NCI-H345 treated with DMSO at 0.1 percent for 48 hours (cell line): ENCODE results near the gene ZBTB8A.
"Not testable (repeated sequence)": the region's sequence is repeated elsewhere in the genome, so short reads cannot be mapped to it uniquely, and the experiment has no call there.

Experiments used
- DNase-seq: peaks from one replicate; lab custom pipeline; 2025; ENCODE audit not compliant: unreplicated experiment; lab: John Stamatoyannopoulos, UW

The ZBTB8A gene

DNA sequence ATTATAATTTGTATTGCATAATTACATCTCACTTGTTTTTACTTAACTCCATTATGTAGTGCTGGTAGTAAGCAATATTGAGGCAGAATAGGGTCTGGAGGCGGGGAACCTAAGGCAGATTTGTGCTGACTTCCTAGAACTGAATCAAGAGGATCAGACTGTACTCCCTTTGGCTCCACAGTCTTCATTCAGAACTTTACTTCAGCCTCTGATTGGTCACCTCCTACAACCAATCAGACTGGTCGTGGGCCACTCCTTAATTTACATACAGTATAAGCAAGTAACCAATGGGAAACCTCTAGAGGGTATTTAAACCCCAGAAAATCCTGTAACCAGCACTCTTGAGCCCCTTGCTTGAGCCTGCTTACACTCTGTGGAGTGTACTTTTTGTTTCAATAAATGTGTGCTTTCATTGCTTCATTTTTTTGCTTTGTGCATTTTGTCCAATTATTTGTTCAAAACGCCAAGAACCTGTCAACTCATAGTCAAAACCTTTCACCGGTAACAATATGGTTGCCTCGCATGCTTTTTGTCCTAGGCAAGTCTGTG is 79.5 kb downstream of the ZBTB8A start:
- DNase-seq, result no peak

DNA sequence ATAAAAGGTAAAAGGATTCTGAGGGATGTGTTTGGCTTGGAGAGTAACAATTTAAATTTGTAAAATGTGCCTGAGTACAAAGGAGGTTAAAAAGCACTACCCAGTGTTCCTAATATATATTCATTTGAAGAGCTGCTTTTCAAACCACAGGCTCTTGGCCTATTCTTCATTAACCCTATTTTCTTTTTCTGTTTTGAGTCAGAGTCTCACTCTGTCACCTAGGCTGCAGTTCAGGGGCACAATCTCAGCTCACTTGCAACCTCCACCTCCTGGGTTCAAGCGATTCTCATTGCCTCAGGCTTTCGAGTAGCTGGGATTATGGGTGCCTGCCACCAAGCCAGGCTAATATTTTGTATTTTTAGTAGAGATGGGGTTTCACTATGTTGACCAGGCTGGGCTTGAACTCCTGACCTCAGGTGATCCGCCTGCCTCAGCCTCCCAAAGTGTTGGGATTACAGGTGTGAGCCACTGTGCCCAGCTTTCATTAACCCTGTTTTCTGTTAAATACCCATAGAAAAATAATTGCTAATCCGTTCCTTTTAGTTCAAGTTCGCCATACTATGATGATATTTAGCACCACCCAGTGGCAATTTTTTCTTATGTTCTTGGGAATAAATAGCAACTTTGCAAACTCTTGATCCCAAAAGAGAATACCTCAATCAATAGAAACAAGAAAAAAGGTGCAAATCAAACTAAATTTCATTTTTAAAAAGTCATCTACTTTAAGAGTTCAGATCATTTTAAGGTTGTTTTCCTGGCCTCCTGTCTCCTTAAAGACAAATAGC is 80.7 kb downstream of the ZBTB8A start:
- no peak for DNase-seq

DNA sequence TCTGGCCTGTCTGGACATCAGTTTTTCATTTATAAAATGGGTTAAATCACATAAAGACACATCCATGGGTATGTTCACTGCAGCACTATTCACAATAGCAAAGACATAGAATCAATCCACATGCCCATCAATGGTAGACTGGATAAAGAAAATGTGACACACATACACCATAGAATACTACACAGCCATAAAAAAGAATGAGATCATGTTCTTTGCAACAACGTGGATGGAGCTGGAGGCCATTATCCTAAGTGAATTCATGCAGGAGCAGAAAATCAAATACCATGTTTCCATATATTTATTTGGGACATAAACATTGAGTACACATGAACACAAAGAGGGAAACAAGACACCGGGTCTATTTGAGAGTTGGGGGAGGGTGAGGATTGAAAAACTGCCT is 83.0 kb downstream of the ZBTB8A start:
- no peak for DNase-seq

DNA sequence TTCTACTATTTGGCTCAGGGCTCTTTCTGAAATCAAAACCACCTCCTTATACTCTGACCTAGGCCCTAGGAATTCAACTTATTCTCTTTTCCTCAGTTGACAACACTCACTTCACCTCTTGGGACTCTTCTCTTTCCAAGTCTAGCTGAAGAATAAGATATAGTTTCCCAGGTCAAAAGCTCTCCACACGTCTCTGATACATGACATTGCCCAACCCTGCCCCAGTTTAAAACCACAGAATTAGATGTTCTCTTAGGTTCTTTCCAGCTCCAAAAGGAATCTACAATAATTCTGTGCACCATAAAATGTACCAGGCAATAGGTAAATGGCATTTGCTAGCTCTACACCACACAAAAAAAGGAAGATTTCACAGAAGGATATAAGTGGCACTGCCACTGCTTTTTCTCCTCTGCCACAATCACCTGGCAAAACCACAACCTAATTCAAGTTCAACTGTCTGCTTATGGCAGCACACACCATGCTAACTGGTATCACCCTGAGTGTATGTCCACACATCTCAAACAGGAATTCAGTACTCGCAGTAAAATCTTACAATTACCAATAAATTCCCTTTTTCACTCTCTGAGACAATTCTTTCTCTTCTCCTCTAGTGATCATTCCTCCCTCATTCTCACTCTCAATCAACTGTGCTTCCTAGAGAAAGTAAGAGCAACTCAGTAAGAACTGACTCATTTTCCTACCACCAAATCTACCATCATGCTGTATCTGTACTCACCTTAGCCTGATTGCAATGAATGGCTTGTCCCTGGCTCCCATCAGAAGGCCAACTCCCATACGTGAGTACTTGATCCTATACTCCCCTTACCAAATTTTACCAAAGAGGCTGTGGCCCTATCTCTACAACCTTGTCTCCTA is 83.8 kb downstream of the ZBTB8A start:
- no peak for DNase-seq

DNA sequence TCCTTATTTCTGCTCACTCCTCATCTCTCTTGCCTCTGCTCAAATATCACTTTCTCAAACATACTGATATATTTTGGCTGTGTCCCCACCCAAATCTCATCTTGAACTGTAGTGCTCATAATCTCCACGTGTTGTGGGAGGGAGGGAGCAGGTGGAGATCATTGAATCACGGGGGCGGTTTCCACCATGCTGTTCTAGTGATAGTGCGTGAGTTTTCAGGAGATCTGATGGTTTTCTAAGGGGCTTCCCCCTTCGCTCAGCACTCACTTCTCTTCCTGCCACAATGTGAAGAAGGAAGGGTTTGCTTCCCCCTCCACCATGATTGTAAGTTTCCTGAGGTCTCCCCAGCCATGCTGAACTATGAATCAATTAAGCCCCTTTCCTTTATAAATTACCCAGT is 84.5 kb downstream of the ZBTB8A start:
- no peak for DNase-seq

DNA sequence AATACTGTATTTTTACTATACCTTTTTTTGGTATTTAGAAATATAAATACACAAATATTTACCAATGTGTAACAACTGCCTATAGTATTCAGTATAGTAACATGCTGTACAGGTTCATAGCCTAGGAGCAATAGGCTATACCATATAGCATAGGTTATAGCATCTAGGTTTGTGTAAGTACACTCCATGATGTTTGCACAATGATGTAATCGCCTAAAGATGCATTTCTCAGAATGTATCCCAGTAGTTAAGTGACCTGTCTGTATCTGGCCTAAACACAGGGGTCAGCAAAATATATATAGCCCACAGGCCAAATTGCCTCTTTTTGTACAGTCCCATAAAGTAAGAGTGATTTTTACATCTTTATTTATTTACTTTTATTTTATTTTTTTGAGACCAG is 86.9 kb downstream of the ZBTB8A start:
- no peak for DNase-seq

DNA sequence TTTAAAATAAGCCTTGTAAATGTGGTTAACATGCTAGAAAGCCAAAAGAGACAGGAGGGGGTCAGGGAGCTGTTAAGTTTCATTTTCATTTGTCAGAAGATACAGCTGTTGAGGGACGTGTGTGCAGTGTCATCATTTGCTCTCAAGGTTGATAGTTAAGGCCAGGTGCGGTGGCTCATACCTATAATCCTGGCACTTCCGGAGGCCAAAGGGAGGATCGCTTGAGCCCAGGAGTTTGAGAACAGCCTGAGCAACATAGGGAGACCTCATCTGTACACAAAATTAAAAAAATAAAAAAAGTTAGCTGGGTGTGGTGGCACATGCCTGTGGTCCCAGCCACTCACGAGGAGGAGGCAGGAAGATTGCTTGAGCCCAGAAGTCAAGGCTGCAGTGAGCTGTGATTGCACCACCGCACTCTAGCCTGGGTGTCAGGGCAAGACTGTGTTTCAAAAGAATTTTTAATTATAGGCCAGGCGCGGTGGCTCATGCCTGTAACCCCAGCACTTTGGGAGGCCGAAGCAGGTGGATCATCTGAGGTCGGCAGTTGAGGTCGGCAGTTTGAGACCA is 88.5 kb downstream of the ZBTB8A start:
- DNase-seq, result no peak

DNA sequence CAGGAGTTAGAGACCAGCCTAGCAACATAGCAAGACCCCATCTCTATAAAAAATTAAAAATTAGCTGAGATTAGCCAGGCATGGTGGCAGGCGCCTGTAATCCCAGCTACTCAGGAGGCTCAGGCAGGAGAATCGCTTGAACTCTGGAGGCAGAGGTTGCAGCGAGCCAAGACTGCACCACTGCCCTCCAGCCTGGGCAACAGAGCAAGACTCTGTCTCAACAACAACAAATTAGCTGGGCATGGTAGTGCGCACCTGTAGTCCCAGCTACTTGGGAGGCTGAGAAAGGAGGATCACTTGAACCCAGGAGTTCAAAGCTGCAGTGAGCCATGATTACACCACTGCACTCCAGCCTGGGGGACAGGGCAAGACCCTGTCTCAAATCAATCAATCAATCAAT is 90.9 kb downstream of the ZBTB8A start:
- DNase-seq, result not testable (repeated sequence)

DNA sequence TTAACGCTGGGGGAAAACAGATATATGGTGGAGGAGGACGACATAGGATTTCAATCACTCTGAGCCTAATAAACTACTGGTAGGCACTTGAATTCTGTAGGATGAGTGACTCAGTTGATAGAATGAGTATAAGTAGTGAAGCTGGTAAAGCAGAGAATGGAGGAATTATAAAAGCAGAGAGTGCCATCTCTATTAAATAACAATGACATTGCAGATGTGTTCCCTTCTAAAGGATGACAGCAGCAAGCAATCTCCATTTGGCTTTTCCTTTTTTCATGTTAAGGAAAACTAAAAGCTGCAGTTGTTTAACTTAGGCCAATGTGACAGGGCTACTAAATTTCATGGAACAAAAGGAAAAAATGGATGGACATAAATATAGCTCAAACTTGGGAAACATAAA is 93.6 kb downstream of the ZBTB8A start:
- DNase-seq, result no peak

DNA sequence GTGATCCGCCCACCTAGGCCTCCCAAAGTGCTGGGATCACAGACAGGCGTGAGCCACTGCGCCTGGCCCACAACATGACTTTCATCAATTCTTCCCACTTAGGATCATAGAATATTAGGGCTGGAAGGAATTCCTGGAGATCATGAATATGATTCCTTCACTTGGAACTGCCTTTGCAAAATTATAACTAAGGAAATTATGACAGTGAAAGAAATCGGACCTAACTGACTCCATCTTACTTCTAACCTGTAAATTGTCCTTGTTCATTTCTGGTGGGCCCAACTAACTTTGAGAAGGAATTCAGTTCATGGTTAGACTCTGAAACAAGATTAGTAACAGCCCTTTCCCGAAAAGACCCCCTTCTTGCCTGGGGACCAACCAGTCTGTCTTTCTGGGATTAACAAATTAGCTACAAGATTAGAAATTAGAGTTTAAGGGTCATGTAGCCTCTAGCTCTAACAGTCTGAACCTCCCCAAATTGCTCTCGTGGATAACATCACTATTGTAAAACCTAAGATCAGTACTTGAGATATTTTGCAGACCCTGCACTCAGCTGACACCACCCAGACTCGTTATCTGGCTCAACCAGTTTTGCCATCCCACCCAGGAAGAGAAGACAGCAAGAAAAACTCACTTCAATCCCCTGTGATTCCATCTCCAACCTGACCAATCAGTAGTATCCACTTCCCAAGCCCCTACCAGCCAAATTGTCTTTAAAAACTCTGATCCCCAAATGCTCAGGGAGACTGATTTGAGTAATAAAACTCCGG is 96.5 kb downstream of the ZBTB8A start:
- no peak for DNase-seq

DNA sequence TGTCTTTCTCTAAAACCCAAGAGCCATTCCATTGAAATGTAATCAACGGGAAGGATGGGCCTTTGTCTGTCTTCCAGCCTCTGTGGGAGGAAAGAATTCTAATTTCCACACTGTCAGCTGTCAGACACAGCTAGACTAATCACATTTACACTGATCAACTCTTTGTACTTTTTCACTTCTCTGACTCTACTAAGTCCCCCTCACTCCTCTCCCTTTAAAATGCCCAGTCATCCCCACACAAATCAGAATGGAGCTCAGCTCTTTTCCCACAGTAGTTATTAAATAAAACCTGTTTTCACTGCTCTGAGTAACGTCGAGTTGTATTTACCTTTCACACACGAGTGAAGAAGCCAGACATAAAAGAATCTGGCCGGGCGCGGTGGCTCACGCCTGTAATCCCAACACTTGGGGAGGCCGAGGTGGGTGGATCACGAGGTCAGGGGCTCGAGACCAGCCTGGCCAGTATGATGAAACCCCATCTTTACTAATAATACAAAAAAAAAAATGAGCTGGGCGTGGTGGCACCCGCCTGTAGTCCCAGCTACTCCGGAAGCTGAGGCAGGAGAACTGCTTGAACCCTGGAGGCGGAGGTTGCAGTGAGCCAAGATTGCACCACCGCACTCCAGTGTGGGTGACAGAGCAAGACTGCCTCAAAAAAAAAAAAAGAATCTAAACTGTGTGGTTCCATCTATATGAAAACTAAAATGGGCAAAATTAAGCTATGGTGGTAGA is 97.9 kb downstream of the ZBTB8A start:
- no peak for DNase-seq

DNA sequence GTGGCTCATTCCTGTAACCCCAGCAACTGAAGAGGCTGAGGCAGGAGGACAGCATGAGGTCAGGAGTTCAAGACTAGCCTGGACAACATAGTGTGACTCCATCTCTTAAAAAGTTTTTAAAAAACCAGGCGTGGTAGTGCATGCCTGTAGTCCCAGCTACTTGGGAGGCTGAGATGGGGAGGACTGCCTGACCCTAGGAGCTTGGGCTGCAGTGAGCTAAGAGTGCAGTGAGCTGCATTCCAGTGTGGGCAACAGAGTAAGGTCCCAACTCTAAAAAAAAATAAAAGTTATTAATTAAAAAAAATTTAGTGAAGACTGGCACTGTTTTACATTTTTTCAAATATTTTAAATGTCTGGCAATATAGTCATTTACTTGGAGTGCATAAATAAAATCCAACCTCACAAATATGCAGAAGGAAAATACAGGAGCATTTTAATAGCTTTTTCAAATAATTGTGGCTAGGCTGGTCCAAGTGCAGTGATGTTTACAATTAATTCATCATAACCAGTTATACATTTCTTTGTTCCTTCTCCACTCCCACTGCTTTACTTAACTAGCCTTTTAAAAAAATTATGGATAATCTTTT is 100.4 kb downstream of the ZBTB8A start:
- no peak for DNase-seq

DNA sequence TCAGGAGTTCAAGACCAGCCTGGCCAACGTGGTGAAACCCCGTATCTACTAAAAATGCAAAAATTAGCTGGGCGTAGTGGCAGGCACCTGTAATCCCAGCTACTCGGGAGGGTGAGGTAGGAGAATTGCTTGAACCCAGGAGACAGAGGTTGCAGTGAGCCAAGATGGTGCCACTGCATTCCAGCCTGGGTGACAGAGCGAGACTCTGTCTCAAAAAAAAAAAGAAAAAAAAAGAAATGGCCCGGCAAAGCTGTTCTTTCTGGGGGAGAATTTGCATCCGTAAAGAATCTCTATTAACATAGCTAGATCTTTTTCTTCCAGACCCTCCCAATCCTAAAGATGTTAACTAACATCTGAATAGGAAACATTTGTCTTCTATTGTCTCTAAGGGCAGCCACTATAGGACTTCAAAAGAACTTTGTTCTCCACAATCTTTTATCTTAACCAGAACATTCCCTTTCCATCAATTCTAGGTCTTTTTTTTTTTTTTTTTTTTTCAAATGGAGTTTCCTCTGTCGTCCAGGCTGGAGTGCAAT is 103.1 kb downstream of the ZBTB8A start:
- not testable (repeated sequence) for DNase-seq

DNA sequence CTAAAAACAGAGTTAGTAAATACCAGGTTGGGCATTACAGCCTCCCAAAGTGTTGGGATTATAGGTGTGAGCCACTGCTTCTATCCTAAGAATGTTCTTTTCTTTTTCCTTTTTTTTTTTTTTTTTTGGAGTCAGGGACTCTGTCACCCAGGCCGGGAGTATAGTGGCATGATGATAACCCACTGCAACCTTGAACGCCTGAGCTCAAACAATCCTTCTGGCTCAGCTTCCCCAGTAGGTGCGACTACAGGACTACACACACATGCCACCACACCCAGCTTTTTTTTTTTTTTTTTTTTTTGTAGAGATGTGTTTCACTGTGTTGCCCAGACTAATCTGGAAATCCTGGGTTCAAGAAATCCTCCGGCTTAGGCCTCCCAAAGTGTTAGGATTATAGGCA is 105.2 kb downstream of the ZBTB8A start:
- no peak for DNase-seq

DNA sequence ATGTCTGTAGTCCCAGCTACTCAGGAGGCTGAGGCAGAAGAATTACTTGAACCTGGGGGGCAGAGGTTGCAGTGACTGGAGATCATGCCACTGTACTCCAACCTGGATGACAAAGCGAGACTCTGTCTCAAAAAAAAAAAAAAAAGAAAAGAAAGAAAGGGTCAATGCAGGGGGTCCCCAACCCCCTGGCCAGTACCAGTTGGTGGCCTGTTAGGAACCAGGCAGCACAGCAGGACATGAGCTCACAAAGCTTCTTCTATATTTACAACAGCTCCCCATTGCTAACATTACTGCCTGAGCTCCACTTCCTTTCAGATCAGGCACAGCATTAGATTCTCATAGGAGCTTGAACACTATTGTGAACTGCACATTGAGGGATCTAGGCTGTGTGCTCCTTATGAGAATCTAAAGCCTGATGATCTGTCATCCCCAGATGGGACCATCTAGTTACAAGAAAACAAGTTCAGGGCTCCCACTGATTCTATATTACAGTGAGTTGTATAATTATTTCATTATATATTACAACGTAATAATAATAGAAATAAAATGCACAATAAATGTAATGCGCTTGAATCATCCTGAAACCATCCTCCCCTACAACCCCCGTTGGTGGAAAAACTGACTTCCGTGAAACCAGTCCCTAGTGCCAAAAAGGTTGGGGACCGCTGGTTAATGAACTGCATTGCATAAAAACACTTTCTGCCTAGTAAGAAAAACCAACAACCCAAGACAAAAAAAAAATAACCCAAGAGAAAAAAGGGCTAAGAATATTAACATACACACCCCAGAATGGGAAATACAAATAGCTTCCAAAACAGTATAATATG is 108.3 kb downstream of the ZBTB8A start:
- DNase-seq, result no peak

DNA sequence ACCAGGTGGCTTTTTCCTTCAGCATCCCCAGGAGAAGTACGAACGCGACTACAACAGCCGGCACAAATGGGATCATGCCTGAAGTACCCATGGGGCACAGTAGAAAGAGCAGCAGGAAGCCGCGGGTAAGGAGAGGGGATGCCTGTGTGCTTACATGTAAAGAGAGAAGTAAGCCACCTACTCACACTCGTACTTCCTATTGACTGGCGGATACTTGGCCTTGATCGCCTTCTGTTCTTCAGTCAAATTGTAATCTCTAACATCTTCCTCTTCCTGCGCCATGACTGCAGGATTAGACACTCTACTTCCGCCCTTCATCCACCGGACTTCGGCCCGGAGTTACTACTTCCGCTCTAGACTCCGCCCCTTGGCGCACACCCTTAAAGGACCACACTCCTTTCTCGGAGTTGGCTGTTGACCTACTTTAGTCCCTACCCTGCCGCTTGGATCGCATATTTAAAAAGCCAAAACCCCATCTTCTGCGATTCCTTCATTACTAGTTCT is 111.1 kb downstream of the ZBTB8A start, which contains the start of gene ZBTB8OS:
Gene ZBTB8OS, minus strand, starts transcription at position 303 of the 504 bp plus-strand sequence. Its CDS starts 21 bp downstream, at position 282.
- DNase-seq, result peak; percentile 94

DNA sequence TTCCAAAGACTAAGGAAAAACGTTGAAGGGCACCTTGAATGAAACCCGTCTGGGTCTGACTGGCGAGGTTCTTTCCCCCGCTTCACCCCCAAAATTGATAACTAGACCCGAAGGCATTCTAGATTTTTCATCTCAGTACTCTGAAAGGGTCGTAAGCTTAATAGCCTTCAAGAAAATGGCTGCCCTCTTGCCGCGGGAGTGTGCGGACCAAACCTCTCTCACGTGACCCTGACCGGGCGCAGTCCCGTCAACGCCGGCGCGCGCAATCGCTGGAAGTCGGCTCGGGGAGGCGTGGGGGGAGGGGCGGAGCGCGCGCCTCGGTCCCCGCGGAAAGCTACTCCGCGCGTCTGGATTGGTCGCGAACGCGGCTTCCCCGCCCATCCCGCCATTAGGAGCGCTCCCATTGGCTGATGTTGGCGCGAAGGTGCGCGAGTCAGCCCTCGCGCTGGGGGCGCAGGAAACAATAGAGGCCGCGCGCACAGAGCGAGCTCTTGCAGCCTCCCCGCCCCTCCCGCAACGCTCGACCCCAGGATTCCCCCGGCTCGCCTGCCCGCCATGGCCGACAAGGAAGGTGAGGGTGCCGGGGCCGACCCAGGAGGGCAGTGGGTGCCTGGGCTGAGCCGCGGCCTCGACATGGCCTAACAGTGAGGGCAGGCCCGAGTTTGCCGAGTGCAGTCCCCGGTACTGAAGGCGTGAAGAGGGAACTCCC is 111.7 kb downstream of the ZBTB8A start, which contains the start of gene RBBP4:
Gene RBBP4, plus strand, starts transcription at position 457 of the 709 bp plus-strand sequence. Its CDS starts 99 bp downstream, at position 556.
- peak; percentile 95 for DNase-seq
